Gastroesophageal sphincter (tissue), 3 donors: ENCODE data around the gene MMGT1.

ENCODE experiments used
- POLR2A ChIP-seq, 2 donors: fragments of 450-650 bp; IDR thresholded peaks; one replicate each; pipeline ENCODE4 v1.6.1; 2017; ENCODE audit warnings: antibody characterized with exemption in 2 of 2, mild to moderate bottlenecking in 2 of 2, moderate library complexity in 1 of 2
- TF ChIP-seq, protein P1 (sequence below), 4 experiments: fragments of 200-600 bp in 2 of 4; fragments of 450-650 bp in 2 of 4; sonication (generic) in 1 of 4; IDR thresholded peaks; one replicate each; pipeline ENCODE4 v1.5.1; 2017 to 2019; ENCODE audit warnings: antibody characterized with exemption in 4 of 4, mild to moderate bottlenecking in 2 of 4, moderate library complexity in 2 of 4

DNA sequence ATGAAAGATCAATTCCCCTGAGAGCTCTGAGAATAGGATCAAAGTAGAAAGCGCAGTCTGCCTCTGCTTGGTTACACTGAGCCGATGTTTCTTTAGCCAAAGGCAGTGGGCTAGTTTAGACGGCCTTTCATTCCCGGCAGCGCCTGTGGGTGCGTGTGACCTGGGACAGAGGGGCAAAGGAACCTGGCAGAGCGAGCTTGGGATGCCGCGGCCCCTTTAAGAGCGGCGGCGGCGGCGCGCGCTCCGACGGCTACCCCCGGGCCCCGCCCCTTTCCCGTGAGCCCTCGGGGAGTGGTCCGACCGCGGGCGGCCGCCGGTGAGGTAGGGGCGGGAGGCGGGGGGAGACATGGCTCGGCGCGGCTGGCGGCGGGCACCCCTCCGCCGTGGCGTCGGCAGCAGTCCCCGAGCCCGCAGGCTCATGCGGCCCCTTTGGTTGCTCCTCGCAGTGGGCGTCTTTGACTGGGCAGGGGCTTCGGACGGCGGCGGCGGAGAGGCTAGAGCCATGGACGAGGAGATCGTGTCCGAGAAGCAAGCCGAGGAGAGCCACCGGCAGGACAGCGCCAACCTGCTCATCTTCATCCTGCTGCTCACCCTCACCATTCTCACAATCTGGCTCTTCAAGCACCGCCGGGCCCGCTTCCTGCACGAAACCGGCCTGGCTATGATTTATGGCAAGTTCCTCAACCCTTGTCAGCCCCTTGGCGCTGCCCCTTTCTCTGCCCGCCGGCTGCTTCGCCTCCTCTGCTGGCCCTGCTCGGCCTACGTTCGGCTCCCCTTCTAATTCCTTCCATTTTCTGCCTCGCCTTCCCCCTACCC lies 11.6 kb upstream of the MMGT1 start, which contains the start of gene SLC9A6:
- TF ChIP-seq POLR2A (IDR thresholded peaks at IDR 0.05) = peak in 1 of 2 donors; percentile 14
- TF ChIP-seq, protein P1, sequence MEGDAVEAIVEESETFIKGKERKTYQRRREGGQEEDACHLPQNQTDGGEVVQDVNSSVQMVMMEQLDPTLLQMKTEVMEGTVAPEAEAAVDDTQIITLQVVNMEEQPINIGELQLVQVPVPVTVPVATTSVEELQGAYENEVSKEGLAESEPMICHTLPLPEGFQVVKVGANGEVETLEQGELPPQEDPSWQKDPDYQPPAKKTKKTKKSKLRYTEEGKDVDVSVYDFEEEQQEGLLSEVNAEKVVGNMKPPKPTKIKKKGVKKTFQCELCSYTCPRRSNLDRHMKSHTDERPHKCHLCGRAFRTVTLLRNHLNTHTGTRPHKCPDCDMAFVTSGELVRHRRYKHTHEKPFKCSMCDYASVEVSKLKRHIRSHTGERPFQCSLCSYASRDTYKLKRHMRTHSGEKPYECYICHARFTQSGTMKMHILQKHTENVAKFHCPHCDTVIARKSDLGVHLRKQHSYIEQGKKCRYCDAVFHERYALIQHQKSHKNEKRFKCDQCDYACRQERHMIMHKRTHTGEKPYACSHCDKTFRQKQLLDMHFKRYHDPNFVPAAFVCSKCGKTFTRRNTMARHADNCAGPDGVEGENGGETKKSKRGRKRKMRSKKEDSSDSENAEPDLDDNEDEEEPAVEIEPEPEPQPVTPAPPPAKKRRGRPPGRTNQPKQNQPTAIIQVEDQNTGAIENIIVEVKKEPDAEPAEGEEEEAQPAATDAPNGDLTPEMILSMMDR (IDR thresholded peaks at IDR 0.05) = no peak
